HFFc6 (cell line): ENCODE data around the gene CASS4. TPM values are rescaled to one million over a fixed set of nuclear protein-coding genes. Genes with fewer than 3 reads are reported as not detected.
A peak's percentile ranks its signal among the peaks of the same experiment; 100 is the strongest.
"Not testable (repeated sequence)": the region's sequence is repeated elsewhere in the genome, so short reads cannot be mapped to it uniquely, and the experiment has no call there.

ENCODE experiments used
- DNase-seq: peaks from one replicate; pipeline ENCODE4 v3.0.0-alpha.2; 2018
- H3K27ac Mint-ChIP-seq: 2 replicates; pipeline ENCODE4 v1.8.0; 2020; ENCODE audit warnings: mild to moderate bottlenecking, mixed read lengths
- H3K27me3 Mint-ChIP-seq: 2 replicates; pipeline ENCODE4 v1.8.0; 2021; ENCODE audit warnings: mild to moderate bottlenecking, moderate library complexity, mixed read lengths; ENCODE audit not compliant: insufficient read depth
- H3K36me3 Mint-ChIP-seq: 2 replicates; pipeline ENCODE4 v1.8.0; 2021; ENCODE audit warnings: low read depth, mixed read lengths
- H3K4me1 Mint-ChIP-seq: 2 replicates; pipeline ENCODE4 v1.8.0; 2020; ENCODE audit warnings: low read depth, mixed read lengths
- H3K4me3 Mint-ChIP-seq: 2 replicates; pipeline ENCODE4 v1.8.0; 2020; ENCODE audit warnings: mild to moderate bottlenecking, moderate library complexity, mixed read lengths
- H3K9me3 Mint-ChIP-seq: 2 replicates; pipeline ENCODE4 v1.8.0; 2020; ENCODE audit warnings: mild to moderate bottlenecking, mixed read lengths
- total RNA-seq, 6 experiments: library from RNA; stranded (reverse); fragmentation: NEBNext Ultra II Directional; extraction: Animal tissue kit (Norgen Biotek cat#: 25700); gene quantifications; 2 replicates in 1 of 6; 3 replicates in 5 of 6; pipeline ENCODE4 v1.2.3, GENCODE V29; 2021
- TF ChIP-seq, protein P1 (sequence below): fragments of 200-600 bp; sonication (generic); IDR thresholded peaks from 2 replicates; pipeline ENCODE4 v1.5.0; 2021; ENCODE audit warnings: antibody characterized with exemption, mild to moderate bottlenecking

Gene CASS4
- total RNA-seq, 6 experiments from 2014 or later = 0.38 to 0.70 (median 0.56) TPM

GRCh38 chr20:56386219-56386618 is 25.8 kb upstream of the CASS4 start:
- TF ChIP-seq, protein P1, sequence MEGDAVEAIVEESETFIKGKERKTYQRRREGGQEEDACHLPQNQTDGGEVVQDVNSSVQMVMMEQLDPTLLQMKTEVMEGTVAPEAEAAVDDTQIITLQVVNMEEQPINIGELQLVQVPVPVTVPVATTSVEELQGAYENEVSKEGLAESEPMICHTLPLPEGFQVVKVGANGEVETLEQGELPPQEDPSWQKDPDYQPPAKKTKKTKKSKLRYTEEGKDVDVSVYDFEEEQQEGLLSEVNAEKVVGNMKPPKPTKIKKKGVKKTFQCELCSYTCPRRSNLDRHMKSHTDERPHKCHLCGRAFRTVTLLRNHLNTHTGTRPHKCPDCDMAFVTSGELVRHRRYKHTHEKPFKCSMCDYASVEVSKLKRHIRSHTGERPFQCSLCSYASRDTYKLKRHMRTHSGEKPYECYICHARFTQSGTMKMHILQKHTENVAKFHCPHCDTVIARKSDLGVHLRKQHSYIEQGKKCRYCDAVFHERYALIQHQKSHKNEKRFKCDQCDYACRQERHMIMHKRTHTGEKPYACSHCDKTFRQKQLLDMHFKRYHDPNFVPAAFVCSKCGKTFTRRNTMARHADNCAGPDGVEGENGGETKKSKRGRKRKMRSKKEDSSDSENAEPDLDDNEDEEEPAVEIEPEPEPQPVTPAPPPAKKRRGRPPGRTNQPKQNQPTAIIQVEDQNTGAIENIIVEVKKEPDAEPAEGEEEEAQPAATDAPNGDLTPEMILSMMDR = no peak
- Mint-ChIP-seq H3K4me1 (peaks cover 63% of the 10 kb centered on the region), H3K27ac (no peak overlapping the region; the same call in 1 of the 2 replicates), H3K36me3 (peaks cover 37% of the 10 kb centered on the region), H3K27me3 (no peaks in the 10 kb centered on the region; the same call in 1 of the 2 replicates), H3K4me3 (no peak overlapping the region), H3K9me3 (no peaks in the 10 kb centered on the region)
- DNase-seq = no peak

GRCh38 chr20:56388882-56389281 is 23.2 kb upstream of the CASS4 start:
- Mint-ChIP-seq H3K27me3 (no peaks in the 10 kb centered on the region; the same call in 1 of the 2 replicates), H3K36me3 (peaks cover 38% of the 10 kb centered on the region), H3K9me3 (no peaks in the 10 kb centered on the region), H3K4me1 (peaks cover 58% of the 10 kb centered on the region), H3K27ac (no peak overlapping the region; the same call in 1 of the 2 replicates), H3K4me3 (no peak overlapping the region)
- TF ChIP-seq, protein P1 = no peak
- DNase-seq = no peak

GRCh38 chr20:56389807-56390206 is 22.3 kb upstream of the CASS4 start:
- H3K9me3 Mint-ChIP-seq = no peaks in the 10 kb centered on the region
- peaks cover 53% of the 10 kb centered on the region for H3K4me1 Mint-ChIP-seq
- H3K27me3 Mint-ChIP-seq = no peaks in the 10 kb centered on the region; the same call in 1 of the 2 replicates
- H3K36me3 Mint-ChIP-seq = peaks cover 38% of the 10 kb centered on the region
- TF ChIP-seq, protein P1 = no peak
- no peak for DNase-seq
- H3K4me3 Mint-ChIP-seq = no peak overlapping the region; the same call in 1 of the 2 replicates
- H3K27ac Mint-ChIP-seq = peak overlapping the region; percentile 41

GRCh38 chr20:56390396-56390795 is 21.7 kb upstream of the CASS4 start:
- Mint-ChIP-seq H3K27ac (0 out of 2 replicates have a peak overlapping the region, but pooled peaks have one; percentile 41), H3K4me1 (peaks cover 49% of the 10 kb centered on the region), H3K36me3 (peaks cover 40% of the 10 kb centered on the region)
- H3K4me3 Mint-ChIP-seq, H3K9me3 Mint-ChIP-seq, H3K27me3 Mint-ChIP-seq, DNase-seq: not testable (repeated sequence)

- H3K36me3 Mint-ChIP-seq = peaks cover 43% of the 10 kb centered on the region
- no peak for DNase-seq
- peaks cover 44% of the 10 kb centered on the region for H3K4me1 Mint-ChIP-seq
- no peaks in the 10 kb centered on the region; the same call in 1 of the 2 replicates for H3K27me3 Mint-ChIP-seq
- TF ChIP-seq, protein P1 = no peak
- H3K4me3 Mint-ChIP-seq = no peak overlapping the region
- no peak overlapping the region for H3K27ac Mint-ChIP-seq
- H3K9me3 Mint-ChIP-seq = no peaks in the 10 kb centered on the region
Measured at GRCh38 chr20:56391037-56391436, 21.0 kb upstream of the CASS4 start.

- H3K27ac Mint-ChIP-seq = no peak overlapping the region
- H3K4me1 Mint-ChIP-seq = peaks cover 38% of the 10 kb centered on the region
- no peak for DNase-seq
- TF ChIP-seq, protein P1 = no peak
- H3K4me3 Mint-ChIP-seq = no peak overlapping the region
- no peaks in the 10 kb centered on the region for H3K9me3 Mint-ChIP-seq
- no peaks in the 10 kb centered on the region; the same call in 1 of the 2 replicates for H3K27me3 Mint-ChIP-seq
- peaks cover 39% of the 10 kb centered on the region for H3K36me3 Mint-ChIP-seq
Measured at GRCh38 chr20:56391596-56392131, 20.4 kb upstream of the CASS4 start.
